ENCODE results near the gene SCN5A. TPM values are rescaled to one million over a fixed set of nuclear protein-coding genes. Genes with fewer than 3 reads are reported as not detected.

Gene SCN5A
- total and polyA plus RNA-seq, 5 donors from 2014 or later: not detected

DNA sequence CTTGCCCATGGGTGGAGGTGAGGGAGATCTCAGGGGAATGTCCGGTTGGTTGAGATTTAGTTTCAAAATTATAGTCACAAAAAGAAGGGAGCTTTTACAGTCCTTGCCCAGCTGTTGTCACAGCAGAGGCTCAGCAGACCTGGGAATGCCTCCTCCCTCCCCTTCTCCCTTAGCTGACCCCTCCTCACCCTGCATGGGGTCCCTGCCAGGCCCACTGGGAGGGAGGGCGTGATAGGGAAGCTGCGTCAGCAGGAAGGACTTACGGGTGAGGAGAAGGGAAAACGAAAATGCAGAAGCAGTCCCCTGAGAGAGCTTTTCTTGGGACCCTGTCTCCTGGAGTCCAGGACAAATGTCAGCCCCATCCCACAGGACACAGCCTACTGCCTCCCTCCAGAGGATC is 18.9 kb downstream of the SCN5A start:
- Mint-ChIP-seq H3K36me3 (no peaks in the 10 kb centered on the region), H3K9me3 (no peaks in the 10 kb centered on the region), H3K27ac (no peak overlapping the region), H3K4me1 (peaks cover 0 to 2% (median 0%) of the 10 kb centered on the region in 4 donors), H3K27me3 (no peaks in the 10 kb centered on the region), H3K4me3 (no peak overlapping the region)
- Histone ChIP-seq H3K36me3 (ENCODE audit: control insufficient read depth, insufficient read depth, low read length) (no peaks in the 10 kb centered on the region), H3K27ac (ENCODE audit: insufficient read depth, low read length, poor library complexity, severe bottlenecking) (no peak overlapping the region), H3K4me3 (ENCODE audit: low read depth, low read length) (no peak overlapping the region), H3K27me3 (ENCODE audit: control insufficient read depth, insufficient read depth, low read length) (no peaks in the 10 kb centered on the region), H3K9me3 (ENCODE audit: control insufficient read depth in 2 of 2, low read length in 2 of 2) (no peaks in the 10 kb centered on the region), H3K4me1 (ENCODE audit: control insufficient read depth, insufficient read depth, low read length, poor library complexity, severe bottlenecking) (no peaks in the 10 kb centered on the region)
- no peak for DNase-seq
- ATAC-seq (ENCODE audit: low read depth in 2 of 2): no peak

DNA sequence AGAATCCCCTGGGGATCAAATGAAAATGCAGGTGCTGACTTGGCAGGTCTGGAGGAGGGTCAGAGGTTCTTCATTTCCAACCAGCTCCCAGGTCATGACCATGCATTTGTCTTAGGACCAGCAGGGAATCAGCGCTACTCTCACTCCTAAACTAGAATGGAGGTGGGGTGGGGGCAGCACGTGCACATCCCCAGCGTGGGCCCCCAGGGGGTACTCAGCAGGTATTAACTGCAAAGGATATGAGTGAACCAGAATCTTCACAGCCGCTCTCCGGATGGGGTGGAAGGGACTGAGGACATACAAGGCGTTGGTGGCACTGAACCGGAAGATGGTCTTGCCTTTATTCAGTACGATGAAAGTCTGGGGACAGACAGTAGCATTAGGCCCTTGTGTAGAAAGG is 19.4 kb downstream of the SCN5A start:
- H3K9me3 Mint-ChIP-seq: no peaks in the 10 kb centered on the region
- no peaks in the 10 kb centered on the region for H3K36me3 Mint-ChIP-seq
- DNase-seq (no peak), ATAC-seq (ENCODE audit: low read depth in 2 of 2) (no peak)
- no peaks in the 10 kb centered on the region for H3K36me3 ChIP-seq (ENCODE audit: control insufficient read depth, insufficient read depth, low read length)
- no peak overlapping the region for H3K4me3 ChIP-seq (ENCODE audit: low read depth, low read length)
- no peak overlapping the region for H3K27ac ChIP-seq (ENCODE audit: insufficient read depth, low read length, poor library complexity, severe bottlenecking)
- H3K27ac Mint-ChIP-seq: no peak overlapping the region
- no peak overlapping the region for H3K4me3 Mint-ChIP-seq
- H3K4me1 ChIP-seq (ENCODE audit: control insufficient read depth, insufficient read depth, low read length, poor library complexity, severe bottlenecking): no peaks in the 10 kb centered on the region
- H3K27me3 Mint-ChIP-seq: no peaks in the 10 kb centered on the region
- no peaks in the 10 kb centered on the region for H3K27me3 ChIP-seq (ENCODE audit: control insufficient read depth, insufficient read depth, low read length)
- H3K4me1 Mint-ChIP-seq: peaks cover 0 to 2% (median 0%) of the 10 kb centered on the region in 4 donors
- H3K9me3 ChIP-seq (ENCODE audit: control insufficient read depth in 2 of 2, low read length in 2 of 2): no peaks in the 10 kb centered on the region

DNA sequence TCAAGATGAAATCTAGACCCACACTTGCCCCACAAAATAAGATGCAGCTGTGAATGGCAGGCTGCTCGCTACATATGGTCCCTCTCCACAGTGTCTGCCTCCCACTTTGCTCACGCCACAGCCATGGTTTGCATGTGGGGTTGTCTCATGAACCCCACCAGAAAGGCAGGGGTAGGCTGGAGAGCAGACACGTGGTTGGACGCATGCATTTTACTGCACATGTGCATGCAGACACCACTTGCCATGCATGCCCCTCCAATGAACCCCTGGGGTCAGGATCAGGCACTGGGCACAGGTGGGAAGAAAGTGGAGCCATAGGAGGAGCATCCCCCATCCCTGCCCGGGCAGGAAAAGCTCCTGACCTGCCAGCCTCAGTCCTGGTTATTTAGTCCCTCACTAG is 20.7 kb downstream of the SCN5A start:
- Histone ChIP-seq H3K4me3 (ENCODE audit: low read depth, low read length) (no peak overlapping the region), H3K4me1 (ENCODE audit: control insufficient read depth, insufficient read depth, low read length, poor library complexity, severe bottlenecking) (no peaks in the 10 kb centered on the region), H3K36me3 (ENCODE audit: control insufficient read depth, insufficient read depth, low read length) (no peaks in the 10 kb centered on the region), H3K27ac (ENCODE audit: insufficient read depth, low read length, poor library complexity, severe bottlenecking) (no peak overlapping the region), H3K27me3 (ENCODE audit: control insufficient read depth, insufficient read depth, low read length) (no peaks in the 10 kb centered on the region), H3K9me3 (ENCODE audit: control insufficient read depth in 2 of 2, low read length in 2 of 2) (no peaks in the 10 kb centered on the region)
- H3K27me3 Mint-ChIP-seq: no peaks in the 10 kb centered on the region
- ATAC-seq (ENCODE audit: low read depth in 2 of 2) (no peak), DNase-seq (no peak)
- H3K4me1 Mint-ChIP-seq: no peaks in the 10 kb centered on the region
- H3K27ac Mint-ChIP-seq: no peak overlapping the region
- no peaks in the 10 kb centered on the region for H3K36me3 Mint-ChIP-seq
- no peaks in the 10 kb centered on the region for H3K9me3 Mint-ChIP-seq
- H3K4me3 Mint-ChIP-seq: no peak overlapping the region

DNA sequence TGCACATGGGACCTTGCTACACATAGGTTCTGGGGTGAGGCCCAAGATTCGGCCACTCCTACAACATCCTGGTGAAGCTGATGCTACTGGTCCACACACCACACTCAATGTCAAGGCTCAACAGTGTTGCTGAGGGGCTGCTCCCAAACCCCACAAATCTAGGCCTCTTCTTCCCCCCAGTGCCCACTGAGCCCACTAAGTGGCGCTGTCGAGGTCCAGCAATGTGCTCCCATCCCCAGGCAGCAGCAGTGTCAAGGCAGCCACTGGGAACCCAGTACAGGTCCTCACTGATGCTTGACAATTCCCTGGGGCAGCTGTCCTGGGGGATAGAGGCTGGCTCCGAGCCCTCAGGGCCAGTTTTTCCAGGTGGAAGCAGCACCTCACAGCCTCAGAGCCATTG is 21.5 kb downstream of the SCN5A start:
- Histone ChIP-seq H3K4me3 (ENCODE audit: low read depth, low read length) (no peak overlapping the region), H3K27me3 (ENCODE audit: control insufficient read depth, insufficient read depth, low read length) (no peaks in the 10 kb centered on the region), H3K27ac (ENCODE audit: insufficient read depth, low read length, poor library complexity, severe bottlenecking) (no peak overlapping the region), H3K9me3 (ENCODE audit: control insufficient read depth in 2 of 2, low read length in 2 of 2) (no peaks in the 10 kb centered on the region), H3K4me1 (ENCODE audit: control insufficient read depth, insufficient read depth, low read length, poor library complexity, severe bottlenecking) (no peaks in the 10 kb centered on the region), H3K36me3 (ENCODE audit: control insufficient read depth, insufficient read depth, low read length) (no peaks in the 10 kb centered on the region)
- H3K9me3 Mint-ChIP-seq: no peaks in the 10 kb centered on the region
- no peaks in the 10 kb centered on the region for H3K27me3 Mint-ChIP-seq
- H3K4me1 Mint-ChIP-seq: no peaks in the 10 kb centered on the region
- H3K4me3 Mint-ChIP-seq: no peak overlapping the region
- ATAC-seq (ENCODE audit: low read depth in 2 of 2) (no peak), DNase-seq (peak in 1 of 3 donors; percentile 17)
- no peak overlapping the region for H3K27ac Mint-ChIP-seq
- H3K36me3 Mint-ChIP-seq: no peaks in the 10 kb centered on the region

GRCh38 chr3:38626171-38626570 is 23.3 kb downstream of the SCN5A start:
- no peaks in the 10 kb centered on the region for H3K36me3 ChIP-seq (ENCODE audit: control insufficient read depth, insufficient read depth, low read length)
- no peaks in the 10 kb centered on the region for H3K36me3 Mint-ChIP-seq

GRCh38 chr3:38623539-38623938 is 25.9 kb downstream of the SCN5A start:
- no peaks in the 10 kb centered on the region for H3K27me3 ChIP-seq (ENCODE audit: control insufficient read depth, insufficient read depth, low read length)
- H3K27ac ChIP-seq (ENCODE audit: insufficient read depth, low read length, poor library complexity, severe bottlenecking): no peak overlapping the region
- Mint-ChIP-seq H3K27ac (peak overlapping the region in 1 of 3 donors; percentile 24), H3K27me3 (no peaks in the 10 kb centered on the region), H3K36me3 (no peaks in the 10 kb centered on the region), H3K4me1 (no peaks in the 10 kb centered on the region), H3K9me3 (no peaks in the 10 kb centered on the region), H3K4me3 (no peak overlapping the region)
- no peak for ATAC-seq (ENCODE audit: low read depth in 2 of 2)
- no peak overlapping the region for H3K4me3 ChIP-seq (ENCODE audit: low read depth, low read length)
- H3K9me3 ChIP-seq (ENCODE audit: control insufficient read depth in 2 of 2, low read length in 2 of 2): no peaks in the 10 kb centered on the region
- DNase-seq: no peak
- no peaks in the 10 kb centered on the region for H3K36me3 ChIP-seq (ENCODE audit: control insufficient read depth, insufficient read depth, low read length)
- no peaks in the 10 kb centered on the region for H3K4me1 ChIP-seq (ENCODE audit: control insufficient read depth, insufficient read depth, low read length, poor library complexity, severe bottlenecking)

More at GRCh38 chr3:38626171-38626570, 23.3 kb downstream of the SCN5A start:
- Histone ChIP-seq H3K27ac (ENCODE audit: insufficient read depth, low read length, poor library complexity, severe bottlenecking) (no peak overlapping the region), H3K4me3 (ENCODE audit: low read depth, low read length) (no peak overlapping the region), H3K9me3 (ENCODE audit: control insufficient read depth in 2 of 2, low read length in 2 of 2) (no peaks in the 10 kb centered on the region), H3K4me1 (ENCODE audit: control insufficient read depth, insufficient read depth, low read length, poor library complexity, severe bottlenecking) (no peaks in the 10 kb centered on the region), H3K27me3 (ENCODE audit: control insufficient read depth, insufficient read depth, low read length) (no peaks in the 10 kb centered on the region)
- H3K27me3 Mint-ChIP-seq: no peaks in the 10 kb centered on the region
- H3K4me3 Mint-ChIP-seq: no peak overlapping the region
- no peak overlapping the region for H3K27ac Mint-ChIP-seq
- DNase-seq: no peak
- no peaks in the 10 kb centered on the region for H3K4me1 Mint-ChIP-seq
- H3K9me3 Mint-ChIP-seq: no peaks in the 10 kb centered on the region
- ATAC-seq (ENCODE audit: low read depth in 2 of 2): no peak

GRCh38 chr3:38622336-38622735 is 27.2 kb downstream of the SCN5A start:
- H3K4me1 Mint-ChIP-seq: no peaks in the 10 kb centered on the region
- no peak for DNase-seq
- Histone ChIP-seq H3K36me3 (ENCODE audit: control insufficient read depth, insufficient read depth, low read length) (no peaks in the 10 kb centered on the region), H3K4me3 (ENCODE audit: low read depth, low read length) (no peak overlapping the region), H3K27ac (ENCODE audit: insufficient read depth, low read length, poor library complexity, severe bottlenecking) (no peak overlapping the region), H3K9me3 (ENCODE audit: control insufficient read depth in 2 of 2, low read length in 2 of 2) (no peaks in the 10 kb centered on the region), H3K27me3 (ENCODE audit: control insufficient read depth, insufficient read depth, low read length) (no peaks in the 10 kb centered on the region), H3K4me1 (ENCODE audit: control insufficient read depth, insufficient read depth, low read length, poor library complexity, severe bottlenecking) (no peaks in the 10 kb centered on the region)
- H3K27me3 Mint-ChIP-seq: no peaks in the 10 kb centered on the region
- no peaks in the 10 kb centered on the region for H3K36me3 Mint-ChIP-seq
- no peak overlapping the region for H3K27ac Mint-ChIP-seq
- H3K4me3 Mint-ChIP-seq: no peak overlapping the region
- no peak for ATAC-seq (ENCODE audit: low read depth in 2 of 2)
- no peaks in the 10 kb centered on the region for H3K9me3 Mint-ChIP-seq

- Mint-ChIP-seq H3K36me3 (no peaks in the 10 kb centered on the region), H3K4me3 (no peak overlapping the region), H3K27me3 (peaks cover 4% of the 10 kb centered on the region), H3K27ac (no peak overlapping the region), H3K9me3 (no peaks in the 10 kb centered on the region), H3K4me1 (no peaks in the 10 kb centered on the region)
- no peak overlapping the region for H3K4me3 ChIP-seq (ENCODE audit: low read depth, low read length)
- no peak overlapping the region for H3K27ac ChIP-seq (ENCODE audit: insufficient read depth, low read length, poor library complexity, severe bottlenecking)
- H3K9me3 ChIP-seq (ENCODE audit: control insufficient read depth in 2 of 2, low read length in 2 of 2): no peaks in the 10 kb centered on the region
- H3K27me3 ChIP-seq (ENCODE audit: control insufficient read depth, insufficient read depth, low read length): no peaks in the 10 kb centered on the region
- no peaks in the 10 kb centered on the region for H3K4me1 ChIP-seq (ENCODE audit: control insufficient read depth, insufficient read depth, low read length, poor library complexity, severe bottlenecking)
- no peaks in the 10 kb centered on the region for H3K36me3 ChIP-seq (ENCODE audit: control insufficient read depth, insufficient read depth, low read length)
- no peak for DNase-seq
- ATAC-seq (ENCODE audit: low read depth in 2 of 2): no peak
Observed at GRCh38 chr3:38620236-38620635, 29.3 kb downstream of the SCN5A start.
